Raji (cell line): ENCODE measurements around the gene DBR1.

Source experiments
- POLR2A ChIP-seq: IDR thresholded peaks from 2 replicates; pipeline ENCODE4 v1.6.1; 2011; ENCODE audit warnings: low read depth, low read length, control low read depth; ENCODE audit not compliant: insufficient read depth

Gene DBR1

GRCh38 chr3:138139691-138140090 lies 35.0 kb downstream of the DBR1 start:
- TF ChIP-seq POLR2A: no peak

GRCh38 chr3:138137861-138138260 lies 36.9 kb downstream of the DBR1 start:
- no peak for TF ChIP-seq POLR2A

- no peak for TF ChIP-seq POLR2A
These were observed 38.5 kb downstream of the DBR1 start for GRCh38 chr3:138136201-138136600.

- TF ChIP-seq POLR2A: no peak
These were observed 38.9 kb downstream of the DBR1 start for GRCh38 chr3:138135833-138136194.

GRCh38 chr3:138135146-138135832 lies 39.4 kb downstream of the DBR1 start:
- TF ChIP-seq POLR2A: no peak

- no peak for TF ChIP-seq POLR2A
These were observed 42.5 kb downstream of the DBR1 start, which contains the start of gene A4GNT for GRCh38 chr3:138132239-138132638. A4GNT (minus strand) TSS chr3:138132390; CDS start chr3:138131256, 1,134 bp downstream.

GRCh38 chr3:138127636-138128365 lies 46.9 kb downstream of the DBR1 start:
- no peak for TF ChIP-seq POLR2A

GRCh38 chr3:138125548-138126221 lies 49.0 kb downstream of the DBR1 start:
- TF ChIP-seq POLR2A: no peak

- no peak for TF ChIP-seq POLR2A
These were observed 49.9 kb downstream of the DBR1 start for GRCh38 chr3:138124706-138125355.

GRCh38 chr3:138124188-138124587 lies 50.5 kb downstream of the DBR1 start:
- TF ChIP-seq POLR2A: no peak

GRCh38 chr3:138119423-138119766 lies 55.3 kb downstream of the DBR1 start:
- TF ChIP-seq POLR2A: no peak

GRCh38 chr3:138118612-138119422 lies 55.9 kb downstream of the DBR1 start:
- TF ChIP-seq POLR2A: no peak

- no peak for TF ChIP-seq POLR2A
These were observed 59.4 kb downstream of the DBR1 start, which contains the start of gene DZIP1L for GRCh38 chr3:138114988-138115971. DZIP1L (minus strand) TSS chr3:138115608; CDS start chr3:138103971, 11,637 bp downstream.

- TF ChIP-seq POLR2A: no peak
These were observed 60.2 kb downstream of the DBR1 start for GRCh38 chr3:138114431-138114918.

- no peak for TF ChIP-seq POLR2A
These were observed 61.4 kb downstream of the DBR1 start for GRCh38 chr3:138113326-138113725.
